GM18505 (cell line): Measurements from ENCODE around the gene RIPPLY1.

ENCODE experiments used
- ATAC-seq: cut with Tn5 transposase; IDR thresholded peaks from one replicate; pipeline ENCODE4 v1.9.1; 2021; ENCODE audit not compliant: unreplicated experiment
- POLR2A ChIP-seq: IDR thresholded peaks from 4 replicates; pipeline ENCODE4 v1.6.1; 2011; ENCODE audit warnings: borderline replicate concordance; ENCODE audit not compliant: insufficient read depth, insufficient read length; ENCODE audit errors: extremely low read depth

Gene RIPPLY1

GRCh38 chrX:106862972-106863688, 40.0 kb downstream of the RIPPLY1 start:
- ATAC-seq: peak; percentile 84
- TF ChIP-seq POLR2A: no peak
